ENCODE data around the gene AFG1L.

DNA sequence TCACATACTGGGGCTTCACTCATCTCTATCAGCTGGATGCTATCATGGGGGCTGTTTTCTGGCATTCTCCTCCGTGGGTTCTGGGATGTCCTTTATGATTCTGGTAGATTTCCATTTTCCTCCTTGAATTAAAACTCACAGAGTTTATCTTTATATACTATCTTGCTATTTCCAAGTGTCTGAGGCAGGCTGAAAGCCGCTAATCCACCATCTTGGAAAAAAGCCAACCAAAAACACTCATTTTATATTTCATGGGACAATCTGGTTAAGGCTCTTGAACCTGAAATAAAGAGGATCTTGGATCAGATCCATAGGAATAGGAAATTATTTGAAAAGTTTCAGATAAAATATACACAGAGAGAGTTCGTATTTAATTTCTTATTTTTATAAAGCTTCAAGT, 86.0 kb downstream of the AFG1L start:
- TF ChIP-seq, protein P1, sequence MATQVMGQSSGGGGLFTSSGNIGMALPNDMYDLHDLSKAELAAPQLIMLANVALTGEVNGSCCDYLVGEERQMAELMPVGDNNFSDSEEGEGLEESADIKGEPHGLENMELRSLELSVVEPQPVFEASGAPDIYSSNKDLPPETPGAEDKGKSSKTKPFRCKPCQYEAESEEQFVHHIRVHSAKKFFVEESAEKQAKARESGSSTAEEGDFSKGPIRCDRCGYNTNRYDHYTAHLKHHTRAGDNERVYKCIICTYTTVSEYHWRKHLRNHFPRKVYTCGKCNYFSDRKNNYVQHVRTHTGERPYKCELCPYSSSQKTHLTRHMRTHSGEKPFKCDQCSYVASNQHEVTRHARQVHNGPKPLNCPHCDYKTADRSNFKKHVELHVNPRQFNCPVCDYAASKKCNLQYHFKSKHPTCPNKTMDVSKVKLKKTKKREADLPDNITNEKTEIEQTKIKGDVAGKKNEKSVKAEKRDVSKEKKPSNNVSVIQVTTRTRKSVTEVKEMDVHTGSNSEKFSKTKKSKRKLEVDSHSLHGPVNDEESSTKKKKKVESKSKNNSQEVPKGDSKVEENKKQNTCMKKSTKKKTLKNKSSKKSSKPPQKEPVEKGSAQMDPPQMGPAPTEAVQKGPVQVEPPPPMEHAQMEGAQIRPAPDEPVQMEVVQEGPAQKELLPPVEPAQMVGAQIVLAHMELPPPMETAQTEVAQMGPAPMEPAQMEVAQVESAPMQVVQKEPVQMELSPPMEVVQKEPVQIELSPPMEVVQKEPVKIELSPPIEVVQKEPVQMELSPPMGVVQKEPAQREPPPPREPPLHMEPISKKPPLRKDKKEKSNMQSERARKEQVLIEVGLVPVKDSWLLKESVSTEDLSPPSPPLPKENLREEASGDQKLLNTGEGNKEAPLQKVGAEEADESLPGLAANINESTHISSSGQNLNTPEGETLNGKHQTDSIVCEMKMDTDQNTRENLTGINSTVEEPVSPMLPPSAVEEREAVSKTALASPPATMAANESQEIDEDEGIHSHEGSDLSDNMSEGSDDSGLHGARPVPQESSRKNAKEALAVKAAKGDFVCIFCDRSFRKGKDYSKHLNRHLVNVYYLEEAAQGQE (IDR thresholded peaks at IDR 0.05; ENCODE audit: low read depth): no peak
- TF ChIP-seq, protein P2, sequence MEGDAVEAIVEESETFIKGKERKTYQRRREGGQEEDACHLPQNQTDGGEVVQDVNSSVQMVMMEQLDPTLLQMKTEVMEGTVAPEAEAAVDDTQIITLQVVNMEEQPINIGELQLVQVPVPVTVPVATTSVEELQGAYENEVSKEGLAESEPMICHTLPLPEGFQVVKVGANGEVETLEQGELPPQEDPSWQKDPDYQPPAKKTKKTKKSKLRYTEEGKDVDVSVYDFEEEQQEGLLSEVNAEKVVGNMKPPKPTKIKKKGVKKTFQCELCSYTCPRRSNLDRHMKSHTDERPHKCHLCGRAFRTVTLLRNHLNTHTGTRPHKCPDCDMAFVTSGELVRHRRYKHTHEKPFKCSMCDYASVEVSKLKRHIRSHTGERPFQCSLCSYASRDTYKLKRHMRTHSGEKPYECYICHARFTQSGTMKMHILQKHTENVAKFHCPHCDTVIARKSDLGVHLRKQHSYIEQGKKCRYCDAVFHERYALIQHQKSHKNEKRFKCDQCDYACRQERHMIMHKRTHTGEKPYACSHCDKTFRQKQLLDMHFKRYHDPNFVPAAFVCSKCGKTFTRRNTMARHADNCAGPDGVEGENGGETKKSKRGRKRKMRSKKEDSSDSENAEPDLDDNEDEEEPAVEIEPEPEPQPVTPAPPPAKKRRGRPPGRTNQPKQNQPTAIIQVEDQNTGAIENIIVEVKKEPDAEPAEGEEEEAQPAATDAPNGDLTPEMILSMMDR (IDR thresholded peaks at IDR 0.05 in 2 of 3, conservative IDR thresholded peaks at IDR 0.05 in 1 of 3; ENCODE audit: borderline replicate concordance in 1 of 3, insufficient read depth in 1 of 3, low read depth in 2 of 3, low read length in 2 of 3): no peak
- TF ChIP-seq EZH2 (IDR thresholded peaks at IDR 0.05): no peak
- no peak for TF ChIP-seq SRF (IDR thresholded peaks at IDR 0.05; ENCODE audit: low read depth)
- TF ChIP-seq SP1 (IDR thresholded peaks at IDR 0.05; ENCODE audit: low read depth): no peak

All from HCT116 (cell line).